NT2/D1 (cell line): Measurements from ENCODE around the gene MEA1.

Experiments used
- DNase-seq: peaks from one replicate; pipeline ENCODE4 v3.0.0-alpha.2; 2011; ENCODE audit warnings: low read depth, low spot score
- H3K27me3 ChIP-seq: 2 replicates; pipeline ENCODE4 v1.6.0; 2011; ENCODE audit warnings: mild to moderate bottlenecking; ENCODE audit not compliant: insufficient read length, insufficient read depth
- H3K36me3 ChIP-seq: 2 replicates; pipeline ENCODE4 v1.6.1; 2011; ENCODE audit warnings: mild to moderate bottlenecking, low read length, mixed read lengths; ENCODE audit not compliant: insufficient read depth, insufficient read length
- H3K4me1 ChIP-seq: 2 replicates; pipeline ENCODE4 v1.5.1; 2011; ENCODE audit not compliant: insufficient read depth, insufficient read length
- H3K4me3 ChIP-seq: 2 replicates; pipeline ENCODE4 v1.5.1; 2011; ENCODE audit warnings: low read depth; ENCODE audit not compliant: insufficient read length
- H3K9ac ChIP-seq: 2 replicates; pipeline ENCODE4 v1.6.0; 2011; ENCODE audit warnings: low read depth; ENCODE audit not compliant: insufficient read length
- H3K9me3 ChIP-seq: 2 replicates; pipeline ENCODE4 v1.5.1; 2011; ENCODE audit warnings: mild to moderate bottlenecking, low read length; ENCODE audit not compliant: insufficient read depth
- SUZ12 ChIP-seq: IDR thresholded peaks from 2 replicates; pipeline ENCODE4 v1.6.1; 2011; ENCODE audit not compliant: insufficient read length, insufficient read depth; ENCODE audit errors: extremely low read depth
- YY1 ChIP-seq: IDR thresholded peaks from 2 replicates; pipeline ENCODE4 v1.6.1; 2011; ENCODE audit not compliant: insufficient read length, insufficient read depth
- ZNF274 ChIP-seq: IDR thresholded peaks from 2 replicates; pipeline ENCODE4 v1.6.1; 2011; ENCODE audit warnings: mild to moderate bottlenecking, low read depth, low read length

Gene MEA1

GRCh38 chr6:42962096-42962495 is 51.6 kb downstream of the MEA1 start:
- H3K4me3 ChIP-seq: no peak overlapping the region
- TF ChIP-seq YY1 (no peak), SUZ12 (no peak), ZNF274 (no peak)
- peaks cover 18% of the 10 kb centered on the region for H3K27me3 ChIP-seq
- no peak overlapping the region for H3K9ac ChIP-seq
- H3K4me1 ChIP-seq: peaks cover 15% of the 10 kb centered on the region
- peaks cover 46% of the 10 kb centered on the region for H3K36me3 ChIP-seq
- DNase-seq: no peak
- H3K9me3 ChIP-seq: no peaks in the 10 kb centered on the region
